SIG-M5 (cell line): ENCODE measurements around the gene COL26A1.
"Not testable (repeated sequence)": the region's sequence is repeated elsewhere in the genome, so short reads cannot be mapped to it uniquely, and the experiment has no call there.

ENCODE experiments used
- DNase-seq: peaks from one replicate; lab custom pipeline; 2025; lab: John Stamatoyannopoulos, UW

COL26A1 gene

GRCh38 chr7:101554584-101555268 lies 192.1 kb downstream of the COL26A1 start:
- no peak for DNase-seq

- DNase-seq: no peak
Observed at GRCh38 chr7:101555269-101555920, 192.7 kb downstream of the COL26A1 start.

- no peak for DNase-seq
Observed at GRCh38 chr7:101555921-101556275, 193.2 kb downstream of the COL26A1 start.

DNA sequence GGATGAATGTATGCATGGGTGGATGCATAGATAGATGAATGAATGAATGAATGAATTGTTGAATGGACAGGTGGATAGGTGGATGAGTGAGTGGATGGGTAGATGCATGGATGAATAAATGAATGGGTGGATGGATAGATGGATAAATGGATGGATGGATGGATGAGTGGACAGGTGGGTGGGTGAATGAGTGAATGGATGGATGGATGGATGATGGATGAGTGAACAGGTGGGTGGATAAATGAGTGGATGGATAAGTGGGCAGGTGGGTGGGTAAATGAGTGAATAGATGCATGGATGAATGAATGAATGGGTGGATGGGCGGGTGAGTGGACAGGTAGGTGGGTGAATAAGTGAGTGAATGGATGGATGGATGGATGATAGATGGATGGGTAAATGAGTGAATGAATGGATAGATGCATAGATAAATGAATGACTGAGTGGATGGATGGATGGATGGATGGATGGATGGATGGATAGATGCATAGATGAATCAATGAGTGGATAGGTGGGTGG lies 193.8 kb downstream of the COL26A1 start:
- no peak for DNase-seq

DNA sequence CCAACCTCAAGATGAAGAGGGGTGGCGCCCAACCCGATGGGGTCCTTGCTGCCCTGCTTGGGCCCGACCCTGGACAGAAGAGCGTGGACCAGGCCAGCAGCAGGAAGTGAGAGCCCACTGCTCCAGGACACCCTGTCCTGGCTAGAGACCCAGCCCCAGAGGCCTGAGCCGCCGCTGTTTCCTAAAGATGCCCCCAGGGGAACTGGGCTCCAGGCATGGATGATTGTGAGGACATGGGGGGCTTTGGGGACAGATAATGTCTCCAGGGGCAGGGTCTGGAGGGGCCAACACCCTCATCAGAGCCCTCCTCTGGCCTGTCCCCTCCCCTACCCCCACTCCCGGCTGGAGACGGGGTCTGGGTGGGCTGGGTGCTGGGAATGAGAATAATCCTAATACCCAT lies 194.7 kb downstream of the COL26A1 start:
- DNase-seq: no peak

GRCh38 chr7:101557978-101558741 lies 195.5 kb downstream of the COL26A1 start:
- DNase-seq: no peak

- no peak for DNase-seq
Observed at GRCh38 chr7:101558742-101559325, 196.2 kb downstream of the COL26A1 start.

DNA sequence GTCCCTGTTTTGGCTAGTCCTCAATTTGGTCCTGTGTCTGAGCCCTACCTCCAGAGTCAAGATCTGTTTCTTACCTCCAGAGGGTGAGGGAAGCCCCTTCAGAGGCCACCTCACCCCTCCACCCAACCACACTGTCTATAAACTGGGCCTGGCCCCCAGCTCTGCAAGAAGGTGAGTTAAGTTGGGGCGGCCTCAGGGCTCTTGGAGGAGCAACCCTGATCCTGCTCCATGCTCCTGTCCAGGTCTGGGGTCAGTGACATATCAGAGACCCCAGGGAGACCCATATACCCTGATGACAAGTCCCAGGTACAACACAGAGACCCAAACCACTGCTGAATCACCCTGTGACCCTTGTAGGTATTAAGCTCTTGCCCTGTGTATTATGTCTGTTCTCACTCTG lies 196.9 kb downstream of the COL26A1 start:
- no peak for DNase-seq

- DNase-seq: not testable (repeated sequence)
Observed at GRCh38 chr7:101560021-101560420, 197.3 kb downstream of the COL26A1 start.

GRCh38 chr7:101560856-101561255 lies 198.2 kb downstream of the COL26A1 start:
- no peak for DNase-seq

GRCh38 chr7:101561293-101561692 lies 198.6 kb downstream of the COL26A1 start:
- DNase-seq: not testable (repeated sequence)

DNA sequence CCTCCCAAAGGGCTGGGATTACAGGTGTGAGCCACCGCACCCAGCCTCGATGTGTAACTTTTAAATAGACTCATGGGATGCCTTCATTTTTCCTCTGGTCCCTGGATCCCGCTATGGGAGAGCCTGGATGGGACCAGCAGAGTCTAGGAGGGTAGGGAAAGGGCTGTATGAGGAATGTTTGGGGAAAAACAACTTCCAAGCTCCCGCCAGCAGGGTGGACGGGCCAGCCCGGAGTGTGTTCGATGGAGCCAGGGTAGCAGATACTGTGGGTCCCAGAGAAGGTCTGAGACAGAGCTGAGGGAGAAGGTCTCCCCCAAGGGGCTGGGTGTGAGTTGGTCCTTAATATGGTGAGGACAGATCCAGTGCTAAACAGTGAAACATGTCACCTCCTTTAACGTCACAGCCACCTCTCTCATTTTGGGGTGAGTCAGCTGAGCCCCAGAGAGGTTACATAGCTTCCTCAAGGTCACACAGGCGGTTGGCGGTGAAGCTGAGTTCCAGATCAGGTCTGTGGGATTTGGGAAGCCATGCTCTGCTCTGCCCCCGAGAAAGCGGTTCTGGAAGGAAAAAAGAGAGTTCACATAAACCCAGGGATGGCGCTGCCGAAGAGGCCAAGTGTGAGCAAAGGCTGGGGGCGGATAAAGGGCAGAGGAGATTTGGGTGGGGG lies 200.0 kb downstream of the COL26A1 start:
- DNase-seq: no peak

- no peak for DNase-seq
Observed at GRCh38 chr7:101563198-101563901, 200.7 kb downstream of the COL26A1 start.

- no peak for DNase-seq
Observed at GRCh38 chr7:101563943-101564777, 201.5 kb downstream of the COL26A1 start.

DNA sequence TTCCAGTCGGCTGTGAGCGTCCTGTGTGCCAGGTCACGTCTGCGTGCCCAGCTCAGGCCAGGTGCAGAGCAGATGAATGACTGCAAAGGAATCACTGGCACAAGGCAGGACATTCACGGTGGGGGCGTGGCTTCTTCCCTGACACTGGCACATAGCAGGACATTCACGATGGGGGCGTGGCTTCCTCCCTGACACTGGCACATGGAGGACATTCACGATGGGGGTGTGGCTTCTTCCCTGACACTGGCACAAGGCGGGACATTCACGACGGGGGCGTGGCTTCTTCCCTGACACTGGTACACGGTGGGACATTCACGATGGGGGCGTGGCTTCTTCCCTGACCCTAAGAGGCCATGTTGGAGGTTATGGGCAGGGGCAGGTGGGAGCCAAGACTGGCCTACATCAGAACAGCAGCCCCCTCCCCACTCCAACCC lies 202.1 kb downstream of the COL26A1 start:
- no peak for DNase-seq

GRCh38 chr7:101565601-101566209 lies 203.0 kb downstream of the COL26A1 start:
- no peak for DNase-seq

DNA sequence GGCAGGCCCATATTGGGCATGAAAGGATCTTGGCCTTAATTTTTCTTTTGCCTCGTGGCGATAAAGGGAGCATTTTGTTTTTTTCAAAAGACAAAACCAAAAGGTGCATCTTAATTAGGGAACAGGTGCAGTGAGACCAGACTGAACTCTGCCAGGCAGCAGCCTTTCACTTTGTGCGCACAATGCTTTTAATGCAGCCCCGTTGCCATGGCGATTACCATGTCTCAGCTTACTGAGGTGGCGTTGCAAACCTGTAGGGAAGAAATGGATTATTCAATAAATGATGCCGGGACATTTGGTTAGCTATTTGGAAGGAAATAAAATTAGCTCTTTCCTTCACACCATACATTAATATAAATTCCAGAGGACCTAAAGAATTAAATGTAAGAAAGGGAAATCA lies 204.6 kb downstream of the COL26A1 start:
- no peak for DNase-seq

- no peak for DNase-seq
Observed at GRCh38 chr7:101572156-101572555, 209.5 kb downstream of the COL26A1 start.

GRCh38 chr7:101575168-101575567 lies 212.5 kb downstream of the COL26A1 start:
- DNase-seq: no peak

- DNase-seq: no peak
Observed at GRCh38 chr7:101575721-101576120, 213.0 kb downstream of the COL26A1 start.
